Ishikawa (cell line): ENCODE data around the gene PPP3CB.

Experiments used
- RAD21 ChIP-seq: IDR thresholded peaks from 2 replicates; pipeline ENCODE4 v1.6.1; 2012; ENCODE audit warnings: low read depth
- TAF1 ChIP-seq: IDR thresholded peaks from 2 replicates; pipeline ENCODE4 v1.6.1; 2012; ENCODE audit warnings: low read depth, mild to moderate bottlenecking
- USF1 ChIP-seq: IDR thresholded peaks from 2 replicates; pipeline ENCODE4 v1.6.1; 2012
- YY1 ChIP-seq: IDR thresholded peaks from 2 replicates; pipeline ENCODE4 v1.6.1; 2012; ENCODE audit warnings: low read depth

- TF ChIP-seq USF1 (no peak), TAF1 (no peak), YY1 (no peak), RAD21 (no peak)
Observed at GRCh38 chr10:73494213-73494612, 1.6 kb downstream of the PPP3CB start.
